HG02981 (cell line): Measurements from ENCODE around the gene KCNQ5.
A peak's percentile ranks its signal among the peaks of the same experiment; 100 is the strongest.

Experiments used
- ATAC-seq: cut with Tn5 transposase; IDR thresholded peaks from one replicate; pipeline ENCODE4 v1.9.1; 2021; ENCODE audit warnings: mild to moderate bottlenecking, moderate library complexity; ENCODE audit not compliant: unreplicated experiment

KCNQ5 gene

GRCh38 chr6:72675396-72675795 is 53.5 kb downstream of the KCNQ5 start:
- ATAC-seq, result no peak

GRCh38 chr6:72676995-72677394 is 55.1 kb downstream of the KCNQ5 start:
- no peak for ATAC-seq

GRCh38 chr6:72677740-72678139 is 55.9 kb downstream of the KCNQ5 start:
- ATAC-seq, result no peak

- ATAC-seq, result peak; percentile 97
These were observed 61.9 kb downstream of the KCNQ5 start for GRCh38 chr6:72683797-72684196.

- ATAC-seq, result peak; percentile 94
These were observed 67.5 kb downstream of the KCNQ5 start for GRCh38 chr6:72689107-72689954.

- ATAC-seq, result no peak
These were observed 69.4 kb downstream of the KCNQ5 start for GRCh38 chr6:72691249-72691648.

- ATAC-seq, result no peak
These were observed 74.2 kb downstream of the KCNQ5 start for GRCh38 chr6:72696055-72696454.

- no peak for ATAC-seq
These were observed 77.3 kb downstream of the KCNQ5 start for GRCh38 chr6:72699159-72699558.

- no peak for ATAC-seq
These were observed 80.6 kb downstream of the KCNQ5 start for GRCh38 chr6:72702421-72702820.

- ATAC-seq, result no peak
These were observed 81.2 kb downstream of the KCNQ5 start for GRCh38 chr6:72703093-72703492.

- ATAC-seq, result no peak
These were observed 83.1 kb downstream of the KCNQ5 start for GRCh38 chr6:72704979-72705378.

GRCh38 chr6:72709431-72709830 is 87.6 kb downstream of the KCNQ5 start:
- ATAC-seq, result no peak

GRCh38 chr6:72711731-72712130 is 89.9 kb downstream of the KCNQ5 start:
- no peak for ATAC-seq

- no peak for ATAC-seq
These were observed 91.0 kb downstream of the KCNQ5 start for GRCh38 chr6:72712910-72713309.

GRCh38 chr6:72715119-72715518 is 93.3 kb downstream of the KCNQ5 start:
- no peak for ATAC-seq

- no peak for ATAC-seq
These were observed 95.1 kb downstream of the KCNQ5 start for GRCh38 chr6:72716916-72717315.

- no peak for ATAC-seq
These were observed 98.6 kb downstream of the KCNQ5 start for GRCh38 chr6:72720464-72720863.

- ATAC-seq, result no peak
These were observed 99.5 kb downstream of the KCNQ5 start for GRCh38 chr6:72721346-72721745.

- ATAC-seq, result peak; percentile 95
These were observed 102.7 kb downstream of the KCNQ5 start for GRCh38 chr6:72724545-72724944.

GRCh38 chr6:72728706-72729343 is 107.0 kb downstream of the KCNQ5 start:
- no peak for ATAC-seq

GRCh38 chr6:72733045-72733444 is 111.2 kb downstream of the KCNQ5 start:
- ATAC-seq, result no peak

GRCh38 chr6:72738091-72738490 is 116.2 kb downstream of the KCNQ5 start:
- ATAC-seq, result no peak
